Nucleus accumbens (tissue), 56 donors: ENCODE measurements around the gene RIPOR2.
"Not testable (repeated sequence)": the region's sequence is repeated elsewhere in the genome, so short reads cannot be mapped to it uniquely, and the experiment has no call there.

ENCODE experiments used
- DNase-seq, 56 donors: peaks; one replicate each; lab custom pipeline; 2025; lab: John Stamatoyannopoulos, UW

Gene RIPOR2

DNA sequence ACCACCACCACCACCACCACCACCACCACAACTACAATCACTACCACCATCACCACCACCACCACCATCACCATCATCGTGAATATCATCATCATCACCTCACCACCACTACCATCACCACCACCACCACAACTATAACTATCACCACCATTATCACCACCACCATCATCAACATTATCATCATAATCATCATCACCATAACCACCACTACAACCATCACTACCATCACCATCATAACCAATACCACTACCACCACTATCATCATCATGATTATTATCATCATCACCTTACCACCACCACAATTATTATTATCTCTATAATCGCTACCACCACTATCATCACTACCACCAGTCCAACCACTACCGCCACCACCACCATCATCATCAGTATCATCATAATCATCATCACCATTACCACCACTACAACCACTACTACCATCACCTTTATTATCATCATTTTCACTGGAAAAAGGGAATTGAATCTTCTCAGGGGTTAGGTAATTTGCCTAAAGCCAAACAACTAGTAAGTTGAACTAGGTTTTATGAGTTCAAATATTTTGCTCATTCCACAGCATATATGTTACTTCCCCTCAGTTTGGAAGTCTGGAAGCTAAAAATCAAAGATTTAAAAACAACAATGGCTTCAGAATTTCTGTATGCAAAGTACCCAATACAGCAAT lies 8.3 kb downstream of the RIPOR2 start:
- DNase-seq = no peak

- not testable (repeated sequence) for DNase-seq
These were observed 9.1 kb downstream of the RIPOR2 start for GRCh38 chr6:24926647-24927046.

DNA sequence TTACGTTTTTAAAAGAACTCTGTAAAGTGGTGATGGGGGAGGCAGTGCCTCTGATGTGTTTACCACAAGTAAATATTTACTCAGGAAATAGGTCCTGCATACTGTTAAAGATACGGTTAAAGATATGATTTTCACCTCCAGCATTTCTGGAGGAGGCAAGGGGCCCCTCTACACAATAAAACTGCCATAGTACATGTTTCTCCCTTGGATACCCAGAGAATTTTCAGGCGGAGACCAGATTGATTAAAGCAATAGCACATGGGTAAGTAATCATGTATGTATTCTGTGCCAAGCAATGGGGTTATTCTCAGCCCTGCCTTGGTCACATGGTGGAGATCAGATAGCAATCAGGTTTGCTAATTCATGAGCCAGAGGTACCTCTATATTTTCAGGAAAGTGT lies 9.6 kb downstream of the RIPOR2 start:
- no peak for DNase-seq

DNA sequence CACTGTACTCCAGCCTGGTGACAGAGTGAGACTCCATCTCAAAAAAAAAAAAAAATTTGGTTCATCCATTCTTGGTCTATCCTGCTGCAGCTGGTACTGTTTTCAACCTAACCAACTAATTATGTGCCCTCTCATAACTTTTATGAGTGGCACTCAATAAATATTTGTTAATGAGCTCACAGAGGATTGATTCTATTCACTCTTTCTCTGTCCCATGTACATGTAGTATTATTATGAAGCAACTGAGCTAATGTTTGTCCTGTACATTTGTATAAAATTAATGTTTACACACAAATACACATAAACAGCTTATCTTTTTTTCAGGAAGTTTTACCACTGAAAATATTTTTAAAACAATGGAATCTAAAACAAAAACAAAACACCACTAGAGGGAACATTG lies 10.1 kb downstream of the RIPOR2 start:
- DNase-seq = no peak

DNA sequence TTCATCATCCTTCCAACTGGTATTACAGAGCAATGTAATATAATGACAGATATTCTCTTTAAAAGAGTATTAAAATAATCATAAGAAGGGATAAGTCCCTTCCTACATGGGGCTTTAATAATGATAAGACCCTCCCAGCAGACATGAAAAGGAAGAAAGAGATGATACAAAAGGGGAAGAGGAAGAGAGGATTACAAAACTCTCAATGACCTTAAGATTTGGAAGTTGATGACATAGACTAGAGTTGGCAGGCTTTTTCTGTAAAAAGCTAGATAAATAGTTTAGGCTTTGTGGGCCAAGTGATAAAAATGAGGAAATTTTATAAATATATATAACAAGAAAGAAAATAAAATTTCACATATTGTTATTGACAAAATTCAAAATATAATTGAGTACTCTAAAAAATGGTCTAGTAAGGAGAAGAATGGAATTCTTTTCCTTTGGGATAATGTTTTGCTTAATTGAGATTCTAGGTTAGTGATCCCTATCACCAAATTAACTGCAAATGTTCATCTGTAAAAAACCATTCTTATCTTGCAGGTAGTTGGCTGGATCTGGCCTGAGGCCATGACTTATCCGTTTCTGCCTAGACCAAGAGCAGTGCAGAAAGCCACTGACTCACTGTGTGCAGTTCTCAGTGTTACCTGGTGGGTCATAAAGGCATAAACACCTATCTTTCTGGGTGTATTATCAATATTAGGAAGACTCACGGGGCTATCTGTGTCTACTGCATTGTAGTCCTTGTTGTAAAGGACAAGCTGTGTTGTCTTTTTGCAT lies 11.0 kb downstream of the RIPOR2 start:
- DNase-seq = no peak

- DNase-seq = peak in 1 of 56 donors; percentile 12
These were observed 11.8 kb downstream of the RIPOR2 start for GRCh38 chr6:24923885-24924401.

DNA sequence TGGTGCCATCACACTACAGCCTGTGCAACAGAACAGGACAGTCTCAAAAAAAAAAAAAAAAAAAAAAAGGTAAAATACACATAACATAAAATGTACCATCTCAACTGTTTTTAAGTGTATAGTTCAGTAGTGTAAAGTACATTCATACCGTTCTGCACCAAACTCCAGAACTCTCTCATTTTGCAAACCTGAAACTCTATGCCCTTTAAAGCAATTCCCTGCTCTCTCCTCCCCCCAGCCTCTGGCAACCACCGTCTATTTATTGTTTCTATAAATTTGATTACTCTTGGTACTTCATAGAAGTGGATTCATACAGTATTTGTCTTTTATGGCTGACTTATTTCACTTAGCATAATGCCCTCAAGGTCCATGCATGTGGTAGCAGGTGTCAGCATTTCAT lies 12.9 kb downstream of the RIPOR2 start:
- DNase-seq = no peak

- no peak for DNase-seq
These were observed 13.6 kb downstream of the RIPOR2 start for GRCh38 chr6:24922170-24922569.

DNA sequence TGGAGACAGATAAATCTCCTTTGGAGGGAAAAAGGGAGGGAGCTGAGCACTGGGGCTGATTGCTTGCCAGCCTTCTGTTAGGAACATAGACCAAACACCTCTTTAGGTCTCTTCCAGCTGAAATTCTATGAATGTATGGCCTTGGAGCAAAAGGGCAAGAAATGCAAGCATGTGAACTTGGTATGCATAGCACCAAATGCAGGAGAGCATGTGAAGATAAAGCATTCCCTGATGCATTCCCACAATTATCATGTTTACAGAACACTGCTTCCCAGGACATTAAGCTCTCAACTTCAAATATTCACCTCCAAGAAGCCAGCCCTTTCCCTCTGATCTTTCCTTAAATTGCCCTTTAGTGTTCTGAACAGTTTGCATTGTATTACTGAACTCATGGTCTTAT lies 15.6 kb downstream of the RIPOR2 start:
- no peak for DNase-seq

DNA sequence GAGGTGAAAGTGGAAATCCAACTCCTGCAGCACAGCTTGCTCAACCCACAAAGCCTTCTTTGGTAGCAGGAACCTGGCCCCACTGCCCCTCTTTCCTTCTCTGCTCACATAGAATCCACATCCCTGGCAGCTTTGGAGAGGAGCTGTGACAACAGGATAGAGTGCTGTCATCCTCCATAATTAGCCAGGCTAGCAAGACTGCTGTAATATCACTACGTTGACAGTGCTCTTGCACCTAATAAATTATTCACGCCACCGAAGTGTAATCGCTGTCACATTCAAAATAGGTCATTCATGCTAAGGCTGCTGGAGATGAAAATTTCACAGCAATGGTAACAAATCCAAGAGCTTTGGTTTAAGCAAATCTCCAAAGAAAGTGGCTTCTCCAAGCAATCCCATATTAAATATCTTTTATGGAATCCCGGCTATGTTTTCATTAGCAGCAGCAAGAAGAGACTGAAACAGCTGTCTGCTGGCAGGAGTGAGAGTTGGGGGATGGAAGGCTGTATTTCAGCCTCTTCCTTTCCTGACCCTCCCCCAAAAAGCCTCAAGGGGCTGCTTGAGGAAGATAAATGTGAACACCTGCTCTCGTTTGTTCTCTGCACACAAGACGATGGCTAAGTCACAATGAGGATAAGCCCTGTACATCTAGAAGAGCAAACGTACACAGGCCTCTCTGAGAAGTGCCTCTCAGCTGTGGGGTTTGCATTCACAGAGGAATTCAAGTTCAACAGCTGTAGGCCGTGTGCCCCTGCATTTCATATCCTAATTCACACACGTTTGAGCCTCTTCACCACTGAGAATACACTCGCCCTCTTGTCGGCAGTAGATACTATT lies 16.5 kb downstream of the RIPOR2 start:
- DNase-seq = peak in 2 of 56 donors; percentile 7 to 14

DNA sequence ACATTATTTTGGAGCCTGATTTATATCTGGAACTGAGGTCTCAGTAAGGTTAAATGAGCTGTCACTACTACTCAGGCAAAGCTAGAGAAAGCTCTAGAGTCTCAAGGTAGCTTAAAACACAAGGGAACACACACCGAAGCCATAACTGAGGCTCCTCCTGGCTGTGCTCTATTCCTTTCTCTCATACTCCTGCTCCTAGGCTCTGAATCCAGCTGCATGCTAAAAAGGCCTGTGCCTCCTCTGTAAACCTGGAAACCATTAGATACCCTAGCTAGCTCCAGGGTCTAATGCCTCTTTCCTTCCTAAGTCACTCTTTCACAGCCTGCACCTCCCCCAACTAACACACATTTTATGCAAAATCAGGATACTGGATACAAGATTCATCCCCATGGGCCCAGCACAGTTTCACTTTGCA lies 17.1 kb downstream of the RIPOR2 start:
- no peak for DNase-seq

DNA sequence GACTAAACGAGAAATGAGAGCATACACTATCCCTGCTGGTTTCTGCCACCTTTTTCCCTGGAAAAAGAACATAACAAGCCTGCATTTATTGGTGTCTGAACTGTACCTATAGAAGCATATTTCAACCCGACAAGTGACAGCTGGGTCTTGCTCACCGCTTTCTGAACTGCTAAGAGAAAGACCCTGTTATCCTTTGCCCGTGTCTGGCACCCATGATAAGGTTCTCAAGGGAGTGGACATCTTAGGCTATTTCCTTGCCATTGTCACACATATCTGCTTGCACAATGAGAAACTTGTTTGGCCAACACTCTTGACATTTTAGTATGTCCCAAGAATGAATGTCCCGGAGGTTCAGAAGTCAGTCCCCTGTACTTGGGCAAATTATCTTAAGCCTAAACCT lies 19.3 kb downstream of the RIPOR2 start:
- no peak for DNase-seq

DNA sequence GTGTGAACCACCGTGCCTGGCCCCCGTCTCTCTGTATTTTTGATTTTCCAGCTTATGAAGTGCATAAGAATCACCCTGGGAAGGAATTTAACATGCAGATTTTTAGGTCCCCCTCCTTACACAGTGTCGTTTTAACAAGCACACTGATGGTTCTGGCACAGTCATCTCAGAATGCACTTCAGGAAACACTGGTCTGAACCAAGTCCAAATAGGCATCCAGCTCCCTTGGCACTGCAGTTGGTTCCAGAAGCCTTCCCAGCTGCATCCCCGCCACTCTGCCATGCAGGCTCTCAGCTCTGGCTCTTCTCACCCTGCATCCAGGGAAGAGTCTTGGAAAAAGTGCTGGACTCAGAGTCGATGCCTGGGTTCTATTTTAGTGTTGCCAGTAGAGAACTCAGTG lies 20.1 kb downstream of the RIPOR2 start:
- DNase-seq = peak in 1 of 56 donors; percentile 15

DNA sequence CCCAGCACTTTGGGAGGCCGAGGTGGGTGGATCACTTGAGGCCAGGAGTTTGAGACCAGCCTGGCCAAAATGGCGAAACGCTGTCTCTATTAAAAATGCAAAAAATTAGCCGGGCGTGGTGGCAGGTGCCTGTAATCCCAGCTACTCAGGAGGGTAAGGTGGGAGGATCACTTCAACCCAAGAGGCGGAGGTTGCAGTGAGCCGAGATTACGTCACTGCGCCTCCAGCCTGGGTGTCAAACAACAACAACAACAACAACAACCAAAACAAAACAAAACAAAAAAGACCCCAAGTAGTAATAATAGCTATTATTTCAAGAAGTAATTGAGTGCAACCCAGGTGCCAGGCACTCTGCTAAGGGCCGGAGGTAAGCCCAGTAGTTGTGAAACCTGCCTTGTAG lies 21.7 kb downstream of the RIPOR2 start:
- DNase-seq = not testable (repeated sequence)

GRCh38 chr6:24911796-24912382 lies 23.9 kb downstream of the RIPOR2 start:
- no peak for DNase-seq

DNA sequence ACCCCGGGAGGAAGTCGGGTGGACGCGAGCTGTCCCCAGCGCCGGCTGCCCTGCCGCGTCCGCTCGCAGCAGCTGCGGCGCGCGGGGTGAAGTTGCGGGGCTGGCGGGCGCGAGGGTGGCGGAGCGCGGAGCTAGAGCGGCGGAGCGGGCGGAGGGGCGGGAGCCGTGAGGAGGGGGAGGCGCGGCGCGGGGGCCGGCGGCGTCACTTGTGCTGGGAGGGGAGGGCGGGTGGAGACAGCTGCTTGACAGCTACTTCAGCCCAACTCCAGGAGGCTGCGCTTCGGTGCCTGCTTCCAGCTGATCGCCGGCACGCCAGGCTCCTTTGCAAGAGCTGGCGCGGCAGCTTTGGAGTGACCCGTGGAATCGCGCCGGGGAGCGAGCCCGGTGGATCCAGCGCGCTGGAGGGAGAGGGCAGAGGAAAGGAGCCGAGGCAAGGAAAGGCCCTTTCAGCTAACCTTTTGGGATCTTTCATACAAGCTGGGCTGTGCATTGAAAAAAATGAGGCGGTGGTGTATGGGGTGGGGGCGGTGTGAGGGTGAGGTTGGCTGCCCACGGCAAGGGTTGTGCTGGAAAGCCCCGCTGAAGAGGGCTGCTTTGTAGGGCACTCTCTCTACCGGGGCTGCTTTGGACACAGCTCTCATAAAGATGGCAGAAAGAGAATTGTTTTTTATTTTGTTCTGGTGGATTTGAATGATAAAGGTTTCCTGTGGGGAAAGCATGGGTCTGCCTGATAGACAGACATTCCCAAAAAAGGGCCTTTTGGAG lies 24.6 kb downstream of the RIPOR2 start:
- DNase-seq = peak in 51 of 56 donors; percentile 5 to 83 (median 52)

GRCh38 chr6:24910331-24910960 lies 25.3 kb downstream of the RIPOR2 start:
- peak in 34 of 56 donors; percentile 8 to 68 (median 52) for DNase-seq

- peak in 25 of 56 donors; percentile 6 to 72 (median 44) for DNase-seq
These were observed 26.2 kb downstream of the RIPOR2 start for GRCh38 chr6:24909241-24910216.
